ENCODE data around the gene CLSTN1. TPM values are rescaled to one million over a fixed set of nuclear protein-coding genes. Genes with fewer than 3 reads are reported as not detected.

Gene CLSTN1
- total and polyA plus RNA-seq, 10 of the 15 experiments (the other 5 are each of a cell fraction or from before 2014, with no cell fraction given), result 2.7 to 64.4 (median 23.2) TPM

DNA sequence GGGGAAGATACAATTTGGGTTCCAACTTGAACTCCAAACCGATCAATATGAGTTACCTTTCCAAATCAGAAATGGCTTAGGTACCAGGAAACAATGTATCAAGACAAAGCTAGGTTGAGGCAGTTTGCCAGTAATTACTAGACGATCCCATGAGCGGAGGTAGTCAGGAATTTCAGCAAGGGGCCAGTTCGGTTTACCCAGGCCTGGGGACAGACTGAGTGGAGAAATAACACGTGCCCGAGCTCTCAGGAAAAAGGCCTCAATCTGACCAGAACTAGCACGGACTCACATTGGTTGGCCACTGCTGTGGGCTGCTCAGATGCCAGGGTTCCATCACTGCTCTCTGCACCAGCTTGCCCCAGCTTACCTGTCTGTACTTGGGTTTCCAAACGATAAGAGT lies 15.3 kb downstream of the CLSTN1 start (continued):
- TF ChIP-seq ZBTB11 (CRISPR knock-in tag; IDR thresholded peaks at IDR 0.05), result no peak
- TF ChIP-seq, protein P1, sequence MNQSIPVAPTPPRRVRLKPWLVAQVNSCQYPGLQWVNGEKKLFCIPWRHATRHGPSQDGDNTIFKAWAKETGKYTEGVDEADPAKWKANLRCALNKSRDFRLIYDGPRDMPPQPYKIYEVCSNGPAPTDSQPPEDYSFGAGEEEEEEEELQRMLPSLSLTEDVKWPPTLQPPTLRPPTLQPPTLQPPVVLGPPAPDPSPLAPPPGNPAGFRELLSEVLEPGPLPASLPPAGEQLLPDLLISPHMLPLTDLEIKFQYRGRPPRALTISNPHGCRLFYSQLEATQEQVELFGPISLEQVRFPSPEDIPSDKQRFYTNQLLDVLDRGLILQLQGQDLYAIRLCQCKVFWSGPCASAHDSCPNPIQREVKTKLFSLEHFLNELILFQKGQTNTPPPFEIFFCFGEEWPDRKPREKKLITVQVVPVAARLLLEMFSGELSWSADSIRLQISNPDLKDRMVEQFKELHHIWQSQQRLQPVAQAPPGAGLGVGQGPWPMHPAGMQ (IDR thresholded peaks at IDR 0.05; ENCODE audit: borderline replicate concordance), result no peak
- no peak for TF ChIP-seq MEF2B (IDR thresholded peaks at IDR 0.05; ENCODE audit: partially characterized antibody, poor library complexity, severe bottlenecking)
- no peak for TF ChIP-seq E2F8 (IDR thresholded peaks at IDR 0.05; ENCODE audit: low read depth, partially characterized antibody)
- TF ChIP-seq EP300 (IDR thresholded peaks at IDR 0.05; ENCODE audit: borderline replicate concordance in 1 of 2, control insufficient read depth in 1 of 2, low read depth in 2 of 2, low read length in 2 of 2), result no peak
- TF ChIP-seq SMC3 (IDR thresholded peaks at IDR 0.05; ENCODE audit: borderline replicate concordance, low read length), result no peak
- TF ChIP-seq, protein P2, sequence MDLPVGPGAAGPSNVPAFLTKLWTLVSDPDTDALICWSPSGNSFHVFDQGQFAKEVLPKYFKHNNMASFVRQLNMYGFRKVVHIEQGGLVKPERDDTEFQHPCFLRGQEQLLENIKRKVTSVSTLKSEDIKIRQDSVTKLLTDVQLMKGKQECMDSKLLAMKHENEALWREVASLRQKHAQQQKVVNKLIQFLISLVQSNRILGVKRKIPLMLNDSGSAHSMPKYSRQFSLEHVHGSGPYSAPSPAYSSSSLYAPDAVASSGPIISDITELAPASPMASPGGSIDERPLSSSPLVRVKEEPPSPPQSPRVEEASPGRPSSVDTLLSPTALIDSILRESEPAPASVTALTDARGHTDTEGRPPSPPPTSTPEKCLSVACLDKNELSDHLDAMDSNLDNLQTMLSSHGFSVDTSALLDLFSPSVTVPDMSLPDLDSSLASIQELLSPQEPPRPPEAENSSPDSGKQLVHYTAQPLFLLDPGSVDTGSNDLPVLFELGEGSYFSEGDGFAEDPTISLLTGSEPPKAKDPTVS (IDR thresholded peaks at IDR 0.05; ENCODE audit: low read depth, low read length), result no peak
